ENCODE data around the gene CPAMD8. TPM values are rescaled to one million over a fixed set of nuclear protein-coding genes. Genes with fewer than 3 reads are reported as not detected.
"Not testable (repeated sequence)": the region's sequence is repeated elsewhere in the genome, so short reads cannot be mapped to it uniquely, and the experiment has no call there.

Gene CPAMD8
- total RNA-seq, 1 donor: 0.18 TPM

DNA sequence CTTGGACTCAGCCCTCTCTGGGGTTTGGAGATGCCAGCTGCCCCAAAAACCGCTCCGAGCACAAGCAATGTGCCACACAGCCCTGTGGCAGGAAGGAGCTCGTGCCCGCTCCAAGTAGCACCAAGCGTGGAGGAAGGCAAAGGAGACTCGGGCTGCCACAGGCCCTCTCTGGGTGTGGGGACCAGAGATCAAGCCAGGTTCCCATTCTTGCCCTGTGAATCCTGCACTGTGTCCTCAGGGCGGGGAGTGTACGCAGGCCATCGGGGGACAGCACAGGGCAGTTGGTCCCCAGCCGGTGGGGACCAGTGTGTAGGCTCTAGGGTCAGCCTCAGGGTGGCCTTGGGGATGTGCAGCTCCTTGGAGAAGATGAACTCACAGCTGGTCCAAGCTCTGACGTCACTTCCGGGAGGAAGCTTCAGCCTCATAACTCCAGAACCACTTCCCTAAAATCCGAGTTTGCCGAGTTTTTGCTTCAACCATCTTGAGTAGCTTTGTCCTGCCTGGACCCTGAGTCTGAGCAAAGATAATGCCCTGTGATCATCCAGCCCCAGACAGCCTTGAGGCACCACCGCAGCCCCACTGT lies 9.3 kb upstream of the CPAMD8 start:
- TF ChIP-seq, protein P1, sequence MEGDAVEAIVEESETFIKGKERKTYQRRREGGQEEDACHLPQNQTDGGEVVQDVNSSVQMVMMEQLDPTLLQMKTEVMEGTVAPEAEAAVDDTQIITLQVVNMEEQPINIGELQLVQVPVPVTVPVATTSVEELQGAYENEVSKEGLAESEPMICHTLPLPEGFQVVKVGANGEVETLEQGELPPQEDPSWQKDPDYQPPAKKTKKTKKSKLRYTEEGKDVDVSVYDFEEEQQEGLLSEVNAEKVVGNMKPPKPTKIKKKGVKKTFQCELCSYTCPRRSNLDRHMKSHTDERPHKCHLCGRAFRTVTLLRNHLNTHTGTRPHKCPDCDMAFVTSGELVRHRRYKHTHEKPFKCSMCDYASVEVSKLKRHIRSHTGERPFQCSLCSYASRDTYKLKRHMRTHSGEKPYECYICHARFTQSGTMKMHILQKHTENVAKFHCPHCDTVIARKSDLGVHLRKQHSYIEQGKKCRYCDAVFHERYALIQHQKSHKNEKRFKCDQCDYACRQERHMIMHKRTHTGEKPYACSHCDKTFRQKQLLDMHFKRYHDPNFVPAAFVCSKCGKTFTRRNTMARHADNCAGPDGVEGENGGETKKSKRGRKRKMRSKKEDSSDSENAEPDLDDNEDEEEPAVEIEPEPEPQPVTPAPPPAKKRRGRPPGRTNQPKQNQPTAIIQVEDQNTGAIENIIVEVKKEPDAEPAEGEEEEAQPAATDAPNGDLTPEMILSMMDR (IDR thresholded peaks at IDR 0.05; ENCODE audit: insufficient read depth, low read length): no peak
- no peak for DNase-seq (ENCODE audit: low read depth)

DNA sequence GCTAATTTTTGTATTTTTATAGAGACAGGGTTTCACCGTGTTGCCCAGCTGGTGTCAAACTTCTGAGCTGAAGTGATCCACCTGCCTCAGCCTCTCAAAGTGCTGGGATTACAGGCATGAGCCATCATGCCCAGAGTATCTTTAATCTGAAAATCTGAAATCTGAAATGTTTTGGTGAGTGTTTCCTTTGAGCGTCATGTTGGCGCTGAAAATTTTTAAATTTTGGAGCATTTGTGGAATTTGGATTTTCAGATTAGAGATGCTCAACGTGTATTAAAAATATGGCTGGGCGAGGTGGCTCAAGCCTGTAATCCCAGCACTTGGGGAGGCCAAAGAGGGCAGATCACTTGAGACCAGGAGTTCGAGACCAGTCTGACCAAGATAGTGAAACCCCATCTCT lies 5.1 kb upstream of the CPAMD8 start:
- no peak for DNase-seq (ENCODE audit: low read depth)
- TF ChIP-seq, protein P1 (IDR thresholded peaks at IDR 0.05; ENCODE audit: insufficient read depth, low read length): no peak
- H3K4me3 ChIP-seq (ENCODE audit: low read depth, low read length): no peak overlapping the region

More for the DNA sequence above, 9.3 kb upstream of the CPAMD8 start:
- no peak overlapping the region for H3K4me3 ChIP-seq (ENCODE audit: low read depth, low read length)

DNA sequence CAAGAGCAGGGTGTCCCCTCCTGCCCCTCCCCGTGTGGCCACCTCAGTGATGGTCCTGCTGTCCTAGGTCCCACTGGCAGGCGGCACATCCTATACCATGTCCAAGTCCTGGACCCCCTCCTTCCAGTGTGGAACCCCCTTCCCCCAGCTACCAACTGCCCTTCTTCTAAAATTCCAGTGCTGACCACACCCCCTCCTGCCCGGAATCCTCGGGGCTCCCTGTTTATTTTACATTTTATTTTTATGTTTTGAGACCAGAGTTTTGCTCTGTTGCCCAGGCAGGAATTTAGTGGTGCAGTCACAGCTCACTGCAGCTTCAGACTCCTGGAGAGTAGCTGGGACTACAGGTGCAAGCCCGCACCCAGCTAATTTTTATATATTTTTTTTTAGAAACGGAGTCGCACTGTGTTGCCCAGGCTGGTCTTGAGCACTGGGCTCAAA lies 945 bp upstream of the CPAMD8 start:
- DNase-seq (ENCODE audit: low read depth): no peak
- TF ChIP-seq, protein P1 (IDR thresholded peaks at IDR 0.05; ENCODE audit: insufficient read depth, low read length): no peak
- no peak overlapping the region for H3K4me3 ChIP-seq (ENCODE audit: low read depth, low read length)

DNA sequence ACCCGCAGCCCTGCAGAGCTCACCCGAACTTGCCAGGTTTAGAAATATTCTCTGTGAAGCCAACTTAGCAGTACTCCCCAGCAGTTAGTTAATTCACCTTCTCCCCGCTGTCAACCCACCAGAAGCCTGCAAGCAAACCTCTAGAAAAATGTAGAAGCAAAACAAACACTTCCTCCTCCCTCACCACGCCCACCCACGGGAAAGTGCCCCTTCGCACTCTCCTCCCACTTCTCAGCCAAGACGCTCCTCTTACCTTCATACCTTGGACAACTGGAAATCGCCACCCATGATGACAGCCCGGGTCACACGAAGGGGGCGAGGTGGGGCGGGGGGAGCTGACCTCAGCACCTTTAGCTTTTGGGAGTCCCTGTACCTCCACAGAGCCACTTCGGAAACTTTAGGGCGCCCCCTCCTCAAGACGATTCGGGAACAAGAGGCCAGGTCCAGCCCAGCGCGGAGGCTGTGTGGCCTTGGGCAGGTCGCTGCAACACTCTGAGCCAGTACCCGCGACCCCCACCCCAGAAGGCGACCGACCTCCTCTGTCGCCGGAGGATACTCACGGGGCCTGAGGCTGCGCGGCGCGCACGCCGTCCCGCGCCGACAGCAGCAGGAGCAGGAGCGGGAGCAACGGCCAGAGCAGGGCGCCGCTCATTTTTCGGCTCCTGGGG lies 485 bp downstream of the CPAMD8 start:
- TF ChIP-seq, protein P1 (IDR thresholded peaks at IDR 0.05; ENCODE audit: insufficient read depth, low read length): no peak
- no peak for DNase-seq (ENCODE audit: low read depth)
- H3K4me3 ChIP-seq (ENCODE audit: low read depth, low read length): no peak overlapping the region

DNA sequence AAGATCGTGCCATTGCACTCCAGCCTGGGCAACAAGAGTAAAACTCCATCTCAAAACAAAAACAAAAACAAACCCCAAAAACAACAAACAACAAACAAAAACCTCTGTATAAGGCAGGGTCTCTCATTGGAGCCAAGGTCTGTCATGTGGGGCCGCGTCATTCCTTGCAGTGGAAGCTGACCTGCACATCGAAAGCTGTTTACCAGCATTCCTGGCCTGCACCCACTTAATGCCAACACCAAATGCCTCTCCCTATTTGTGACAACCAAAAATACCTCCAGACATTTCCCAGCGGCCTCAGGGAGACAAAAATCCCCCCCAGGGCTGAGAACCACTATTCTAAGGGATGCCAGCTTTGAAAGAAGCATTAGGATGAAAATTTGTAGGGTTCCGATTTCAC lies 1.2 kb downstream of the CPAMD8 start:
- TF ChIP-seq, protein P1 (IDR thresholded peaks at IDR 0.05; ENCODE audit: insufficient read depth, low read length): no peak
- no peak for DNase-seq (ENCODE audit: low read depth)
- no peak overlapping the region for H3K4me3 ChIP-seq (ENCODE audit: low read depth, low read length)

DNA sequence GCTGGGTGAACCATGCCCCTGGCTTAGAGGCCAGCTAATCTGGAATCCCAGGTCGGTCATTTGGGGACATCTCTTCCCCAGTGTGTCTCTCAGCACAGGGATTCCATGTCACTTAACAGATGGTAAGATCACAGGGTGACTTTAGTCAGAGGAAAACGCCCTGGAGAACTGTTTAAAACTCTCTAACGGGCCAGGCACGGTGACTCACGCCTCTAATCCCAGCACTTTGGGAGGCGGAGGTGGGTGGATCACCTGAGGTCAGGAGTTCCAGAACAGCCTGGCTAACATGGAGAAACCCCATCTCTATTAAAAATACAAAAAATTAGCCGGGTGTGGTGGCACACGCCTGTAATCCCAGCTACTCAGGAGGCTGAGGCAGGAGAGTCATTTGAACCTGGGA lies 1.7 kb downstream of the CPAMD8 start:
- DNase-seq (ENCODE audit: low read depth); H3K4me3 ChIP-seq (ENCODE audit: low read depth, low read length): not testable (repeated sequence)

DNA sequence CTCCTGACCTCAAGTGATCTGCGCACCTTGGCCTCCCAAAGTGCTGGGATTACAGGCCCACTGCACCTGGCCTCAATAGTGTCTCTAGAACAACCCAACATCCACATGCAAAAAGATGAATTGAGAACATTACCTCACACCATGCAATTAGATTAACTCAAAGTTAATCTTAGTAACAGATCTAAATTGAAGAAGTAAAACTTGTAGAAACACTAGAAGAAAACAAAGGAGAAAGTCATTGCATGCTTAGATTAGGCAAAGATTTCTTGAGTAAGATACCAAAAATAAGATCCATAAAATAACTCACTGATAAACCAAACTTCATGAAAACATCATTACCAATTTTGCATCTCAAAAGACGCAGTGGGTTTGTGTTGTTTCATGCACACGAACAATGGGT lies 2.8 kb downstream of the CPAMD8 start:
- TF ChIP-seq, protein P1 (IDR thresholded peaks at IDR 0.05; ENCODE audit: insufficient read depth, low read length): no peak
- H3K4me3 ChIP-seq (ENCODE audit: low read depth, low read length): no peak overlapping the region
- DNase-seq (ENCODE audit: low read depth): no peak
